ENCODE data around the gene FLNB. TPM values are rescaled to one million over a fixed set of nuclear protein-coding genes. Genes with fewer than 3 reads are reported as not detected.

Gene FLNB
- total and polyA plus RNA-seq, 8 donors, result 80.1 to 126 (median 93.3) TPM

DNA sequence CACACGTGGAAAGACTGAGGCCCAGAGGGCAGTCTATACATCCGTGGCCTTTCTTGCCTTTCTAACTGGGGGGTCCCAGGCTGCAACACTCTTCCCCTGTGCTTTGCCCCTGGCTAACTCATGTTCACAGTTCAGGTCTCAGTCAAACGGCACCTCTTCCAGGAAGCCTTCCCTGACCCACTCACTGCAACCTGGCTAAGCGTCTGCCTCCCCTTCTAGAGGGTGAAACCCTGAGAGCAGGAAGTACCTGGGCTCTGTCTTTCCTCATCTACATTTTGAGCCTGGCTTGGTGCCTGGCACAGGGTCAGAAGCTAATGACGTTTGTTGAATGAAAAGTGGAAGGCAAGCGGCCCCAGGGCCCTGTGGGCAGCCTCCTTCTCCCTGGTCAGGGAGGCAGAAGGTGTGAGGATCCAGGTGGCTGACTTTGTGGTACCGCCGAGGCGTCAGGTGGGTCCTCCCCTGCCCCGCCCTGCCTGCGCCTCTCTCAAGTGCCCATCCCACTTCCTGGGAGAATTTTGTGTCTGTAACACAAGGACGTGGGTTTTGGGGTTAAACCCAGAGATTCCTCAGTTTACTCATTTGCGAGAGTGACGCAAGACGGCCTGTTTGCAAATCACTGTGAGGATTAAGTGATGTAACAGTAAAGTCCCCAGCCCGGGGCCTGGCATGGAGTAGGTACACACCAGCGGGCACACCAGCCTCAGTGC, 170.5 kb downstream of the FLNB start:
- no peak overlapping the region for H3K4me3 ChIP-seq
- no peak for DNase-seq
- no peak for TF ChIP-seq CTCF (IDR thresholded peaks at IDR 0.05)
- peaks cover 16 to 39% of the 10 kb centered on the region in 2 donors for H3K4me1 ChIP-seq
- ATAC-seq, result no peak
- H3K9me3 ChIP-seq, result no peaks in the 10 kb centered on the region
- intact Hi-C loops (cut with DNase I), result no loop called here
- H3K36me3 ChIP-seq, result no peaks in the 10 kb centered on the region
- H3K27me3 ChIP-seq, result peaks cover 0 to 7% of the 10 kb centered on the region in 2 donors
- H3K27ac ChIP-seq, result no peak overlapping the region

GRCh38 chr3:58179235-58180098, 171.2 kb downstream of the FLNB start:
- H3K4me1 ChIP-seq, result peaks cover 15 to 31% of the 10 kb centered on the region in 2 donors
- H3K27ac ChIP-seq, result no peak overlapping the region
- no peak for TF ChIP-seq CTCF (IDR thresholded peaks at IDR 0.05)
- H3K27me3 ChIP-seq, result peaks cover 0 to 7% of the 10 kb centered on the region in 2 donors
- no peaks in the 10 kb centered on the region for H3K9me3 ChIP-seq
- DNase-seq (no peak), ATAC-seq (no peak)
- H3K4me3 ChIP-seq, result no peak overlapping the region
- intact Hi-C loops (cut with DNase I), result no loop called here
- H3K36me3 ChIP-seq, result no peaks in the 10 kb centered on the region

GRCh38 chr3:58180099-58180880, 172.1 kb downstream of the FLNB start:
- intact Hi-C loops (cut with DNase I), result no loop called here
- TF ChIP-seq CTCF (IDR thresholded peaks at IDR 0.05), result no peak
- no peak overlapping the region for H3K4me3 ChIP-seq

GRCh38 chr3:58180940-58181587, 172.8 kb downstream of the FLNB start:
- Histone ChIP-seq H3K27me3 (peaks cover 0 to 7% of the 10 kb centered on the region in 2 donors), H3K9me3 (no peaks in the 10 kb centered on the region), H3K4me3 (no peak overlapping the region), H3K4me1 (peaks cover 0 to 15% of the 10 kb centered on the region in 2 donors), H3K36me3 (no peaks in the 10 kb centered on the region), H3K27ac (no peak overlapping the region)
- TF ChIP-seq CTCF (IDR thresholded peaks at IDR 0.05), result no peak
- no peak for ATAC-seq
- intact Hi-C loops (cut with DNase I), result no loop called here
- DNase-seq, result no peak

More at GRCh38 chr3:58180099-58180880, 172.1 kb downstream of the FLNB start:
- no peaks in the 10 kb centered on the region for H3K36me3 ChIP-seq
- no peak for ATAC-seq
- H3K27me3 ChIP-seq, result peaks cover 0 to 7% of the 10 kb centered on the region in 2 donors
- peaks cover 7 to 23% of the 10 kb centered on the region in 2 donors for H3K4me1 ChIP-seq
- H3K9me3 ChIP-seq, result no peaks in the 10 kb centered on the region
- DNase-seq, result no peak
- H3K27ac ChIP-seq, result no peak overlapping the region

Data from left lung (tissue), 10 donors.